ENCODE measurements around the gene THSD4.
A peak's percentile ranks its signal among the peaks of the same experiment; 100 is the strongest.

Gene THSD4

GRCh38 chr15:71780115-71780976 is 665.1 kb downstream of the THSD4 start:
- TF ChIP-seq CTCF (IDR thresholded peaks at IDR 0.05; ENCODE audit: low read depth, low read length) (peak; percentile 90), EZH2phosphoT487 (IDR thresholded peaks at IDR 0.05; ENCODE audit: low read depth) (no peak)
- no peaks in the 10 kb centered on the region for H3K79me2 ChIP-seq (ENCODE audit: low read length)
- H3K27me3 ChIP-seq (ENCODE audit: low read depth, low read length), result 0 out of 2 replicates have a peak, but pooled peaks cover 1% of the 10 kb centered on the region
- H3K27ac ChIP-seq (ENCODE audit: low read length), result peak overlapping the region; percentile 58
- no peaks in the 10 kb centered on the region for H3K9me3 ChIP-seq (ENCODE audit: insufficient read depth, low read length)
- no peaks in the 10 kb centered on the region for H4K20me1 ChIP-seq (ENCODE audit: insufficient read depth, low read length)
- peak overlapping the region; percentile 90 for H3K4me2 ChIP-seq (ENCODE audit: low read length)
- peak overlapping the region; percentile 86 for H2AFZ ChIP-seq (ENCODE audit: low read depth, low read length)
- peaks cover 49% of the 10 kb centered on the region for H3K4me1 ChIP-seq (ENCODE audit: low read length)
- peak overlapping the region; percentile 45 for H3K9ac ChIP-seq (ENCODE audit: low read length)
- H3K36me3 ChIP-seq (replicated peaks; ENCODE audit: low read depth, low read length), result no peaks in the 10 kb centered on the region
- peak overlapping the region; percentile 77 for H3K4me3 ChIP-seq (ENCODE audit: low read length)

GRCh38 chr15:71781179-71781964 is 666.1 kb downstream of the THSD4 start:
- peak overlapping the region; percentile 45 for H3K9ac ChIP-seq (ENCODE audit: low read length)
- H3K4me3 ChIP-seq (ENCODE audit: low read length), result peak overlapping the region; percentile 77
- H3K27ac ChIP-seq (ENCODE audit: low read length), result peak overlapping the region; percentile 58
- H3K9me3 ChIP-seq (ENCODE audit: insufficient read depth, low read length), result no peaks in the 10 kb centered on the region
- H3K27me3 ChIP-seq (ENCODE audit: low read depth, low read length), result 0 out of 2 replicates have a peak, but pooled peaks cover 6% of the 10 kb centered on the region
- H3K36me3 ChIP-seq (replicated peaks; ENCODE audit: low read depth, low read length), result no peaks in the 10 kb centered on the region
- H2AFZ ChIP-seq (ENCODE audit: low read depth, low read length), result peak overlapping the region; percentile 86; the same call in 1 of the 2 replicates
- no peaks in the 10 kb centered on the region for H4K20me1 ChIP-seq (ENCODE audit: insufficient read depth, low read length)
- TF ChIP-seq CTCF (IDR thresholded peaks at IDR 0.05; ENCODE audit: low read depth, low read length) (no peak), EZH2phosphoT487 (IDR thresholded peaks at IDR 0.05; ENCODE audit: low read depth) (no peak)
- peak overlapping the region; percentile 90 for H3K4me2 ChIP-seq (ENCODE audit: low read length)
- peaks cover 51% of the 10 kb centered on the region for H3K4me1 ChIP-seq (ENCODE audit: low read length)
- no peaks in the 10 kb centered on the region for H3K79me2 ChIP-seq (ENCODE audit: low read length)

GRCh38 chr15:71781965-71782265 is 666.6 kb downstream of the THSD4 start:
- Histone ChIP-seq H3K4me1 (ENCODE audit: low read length) (peaks cover 46% of the 10 kb centered on the region), H3K27ac (ENCODE audit: low read length) (peak overlapping the region; percentile 58), H3K4me3 (ENCODE audit: low read length) (peak overlapping the region; percentile 77), H3K79me2 (ENCODE audit: low read length) (no peaks in the 10 kb centered on the region), H4K20me1 (ENCODE audit: insufficient read depth, low read length) (no peaks in the 10 kb centered on the region), H3K4me2 (ENCODE audit: low read length) (peak overlapping the region; percentile 90), H3K9ac (ENCODE audit: low read length) (peak overlapping the region; percentile 45), H3K36me3 (replicated peaks; ENCODE audit: low read depth, low read length) (no peaks in the 10 kb centered on the region), H3K27me3 (ENCODE audit: low read depth, low read length) (peaks cover 8% of the 10 kb centered on the region; the same call in 1 of the 2 replicates), H3K9me3 (ENCODE audit: insufficient read depth, low read length) (no peaks in the 10 kb centered on the region), H2AFZ (ENCODE audit: low read depth, low read length) (peak overlapping the region; percentile 86; the same call in 1 of the 2 replicates)
- TF ChIP-seq EZH2phosphoT487 (IDR thresholded peaks at IDR 0.05; ENCODE audit: low read depth) (no peak), CTCF (IDR thresholded peaks at IDR 0.05; ENCODE audit: low read depth, low read length) (no peak)

Data from OCI-LY3 (cell line).